Thymus (tissue), 11 donors: Measurements from ENCODE around the gene NAIF1. TPM values are rescaled to one million over a fixed set of nuclear protein-coding genes. Genes with fewer than 3 reads are reported as not detected.

Experiments
- DNase-seq, 9 donors: peaks; one replicate each; pipeline ENCODE4 v3.0.0-alpha.2; 2013; ENCODE audit warnings: low spot score in 9 of 9, low read depth in 6 of 9, missing footprints in 1 of 9
- H3K27ac ChIP-seq, 2 donors: one replicate each; pipeline ENCODE4 v1.5.1; 2013; ENCODE audit warnings: control low read depth in 1 of 2, low read depth in 1 of 2, low read length in 1 of 2, mild to moderate bottlenecking in 1 of 2, moderate library complexity in 1 of 2
- H3K27me3 ChIP-seq, 2 donors: one replicate each; pipeline ENCODE4 v1.5.1; 2013; ENCODE audit warnings: low read length in 1 of 2; ENCODE audit not compliant: control insufficient read depth in 2 of 2, insufficient read depth in 1 of 2
- H3K36me3 ChIP-seq, 2 donors: one replicate each; pipeline ENCODE4 v1.5.1; 2013; ENCODE audit warnings: low read length in 1 of 2, mild to moderate bottlenecking in 1 of 2, moderate library complexity in 1 of 2; ENCODE audit not compliant: control insufficient read depth in 2 of 2, insufficient read depth in 2 of 2
- H3K4me1 ChIP-seq, 2 donors: one replicate each; pipeline ENCODE4 v1.5.1; 2013; ENCODE audit warnings: low read length in 2 of 2; ENCODE audit not compliant: control insufficient read depth in 2 of 2, insufficient read depth in 2 of 2
- H3K4me3 ChIP-seq, 2 donors: one replicate each; pipeline ENCODE4 v1.5.1; 2013; ENCODE audit warnings: low read length in 2 of 2, control low read depth in 1 of 2, mild to moderate bottlenecking in 1 of 2
- H3K9me3 ChIP-seq, 2 donors: one replicate each; pipeline ENCODE4 v1.5.1; 2013; ENCODE audit warnings: low read length in 1 of 2, mild to moderate bottlenecking in 1 of 2; ENCODE audit not compliant: control insufficient read depth in 2 of 2, insufficient read depth in 1 of 2
- WGBS: extraction: QIAGEN DNeasy Blood & Tissue Kit; methylation state at CpG from one replicate; pipeline ENCODE4 v1.1.7; 2013; 5-methylcytosine and 5-hydroxymethylcytosine counted together
- polyA plus RNA-seq: library from polyadenylated mRNA; stranded (reverse); fragments of 200-250 nt; gene quantifications from one replicate; pipeline ENCODE4 v1.2.3, GENCODE V29; 2013
- total RNA-seq: library from RNA; stranded (reverse); fragments of 120-200 nt; gene quantifications from one replicate; pipeline ENCODE4 v1.2.4, GENCODE V29; 2013
- donor health status: healthy.

Gene NAIF1
- total and polyA plus RNA-seq, 2 donors, result 10.9 to 11.5 TPM

GRCh38 chr9:128056086-128056485 is 11.0 kb downstream of the NAIF1 start:
- Histone ChIP-seq H3K27ac (peak overlapping the region in 1 of 2 donors; percentile 25), H3K4me3 (no peak overlapping the region), H3K36me3 (peaks cover 0 to 2% of the 10 kb centered on the region in 2 donors), H3K4me1 (peaks cover 3 to 20% of the 10 kb centered on the region in 2 donors), H3K27me3 (no peaks in the 10 kb centered on the region), H3K9me3 (no peaks in the 10 kb centered on the region)
- no peak for DNase-seq
- WGBS, result 94% methylated on average over 3 of the region's 3 CpGs

GRCh38 chr9:128055344-128056040 is 11.6 kb downstream of the NAIF1 start:
- 83% methylated on average over 7 of the region's 7 CpGs for WGBS
- H3K4me3 ChIP-seq, result no peak overlapping the region
- peaks cover 0 to 14% of the 10 kb centered on the region in 2 donors for H3K4me1 ChIP-seq
- H3K36me3 ChIP-seq, result no peaks in the 10 kb centered on the region
- H3K27me3 ChIP-seq, result no peaks in the 10 kb centered on the region
- no peaks in the 10 kb centered on the region for H3K9me3 ChIP-seq
- peak overlapping the region in 1 of 2 donors; percentile 31 for H3K27ac ChIP-seq
- no peak for DNase-seq

GRCh38 chr9:128054087-128054486 is 13.0 kb downstream of the NAIF1 start:
- DNase-seq, result no peak
- no peak overlapping the region for H3K4me3 ChIP-seq
- H3K27ac ChIP-seq, result peak overlapping the region in 1 of 2 donors; percentile 8
- no peaks in the 10 kb centered on the region for H3K27me3 ChIP-seq
- no peaks in the 10 kb centered on the region for H3K36me3 ChIP-seq
- no peaks in the 10 kb centered on the region for H3K9me3 ChIP-seq
- WGBS, result 94% methylated on average over 3 of the region's 3 CpGs
- H3K4me1 ChIP-seq, result peaks cover 0 to 11% of the 10 kb centered on the region in 2 donors

GRCh38 chr9:128053560-128053959 is 13.6 kb downstream of the NAIF1 start:
- Histone ChIP-seq H3K36me3 (no peaks in the 10 kb centered on the region), H3K9me3 (no peaks in the 10 kb centered on the region), H3K27me3 (no peaks in the 10 kb centered on the region), H3K27ac (no peak overlapping the region), H3K4me1 (peaks cover 0 to 11% of the 10 kb centered on the region in 2 donors), H3K4me3 (no peak overlapping the region)
- DNase-seq, result no peak
- 96% methylated on average over 11 of the region's 11 CpGs for WGBS

- Histone ChIP-seq H3K4me3 (no peak overlapping the region), H3K4me1 (peaks cover 0 to 11% of the 10 kb centered on the region in 2 donors), H3K27me3 (no peaks in the 10 kb centered on the region), H3K36me3 (no peaks in the 10 kb centered on the region), H3K27ac (no peak overlapping the region), H3K9me3 (no peaks in the 10 kb centered on the region)
- WGBS, result 90% methylated on average over 15 of the region's 15 CpGs
- no peak for DNase-seq
These were observed 15.0 kb downstream of the NAIF1 start for GRCh38 chr9:128051932-128052709.

- no peak overlapping the region for H3K27ac ChIP-seq
- 67% methylated on average over 3 of the region's 3 CpGs for WGBS
- H3K4me3 ChIP-seq, result no peak overlapping the region
- no peaks in the 10 kb centered on the region for H3K4me1 ChIP-seq
- no peaks in the 10 kb centered on the region for H3K27me3 ChIP-seq
- H3K9me3 ChIP-seq, result no peaks in the 10 kb centered on the region
- H3K36me3 ChIP-seq, result no peaks in the 10 kb centered on the region
- DNase-seq, result no peak
These were observed 17.3 kb downstream of the NAIF1 start for GRCh38 chr9:128049843-128050242.

GRCh38 chr9:128048663-128049062 is 18.5 kb downstream of the NAIF1 start:
- no peak overlapping the region for H3K27ac ChIP-seq
- no peaks in the 10 kb centered on the region for H3K9me3 ChIP-seq
- H3K4me3 ChIP-seq, result no peak overlapping the region
- H3K36me3 ChIP-seq, result no peaks in the 10 kb centered on the region
- no peak for DNase-seq
- no peaks in the 10 kb centered on the region for H3K27me3 ChIP-seq
- no peaks in the 10 kb centered on the region for H3K4me1 ChIP-seq

DNA sequence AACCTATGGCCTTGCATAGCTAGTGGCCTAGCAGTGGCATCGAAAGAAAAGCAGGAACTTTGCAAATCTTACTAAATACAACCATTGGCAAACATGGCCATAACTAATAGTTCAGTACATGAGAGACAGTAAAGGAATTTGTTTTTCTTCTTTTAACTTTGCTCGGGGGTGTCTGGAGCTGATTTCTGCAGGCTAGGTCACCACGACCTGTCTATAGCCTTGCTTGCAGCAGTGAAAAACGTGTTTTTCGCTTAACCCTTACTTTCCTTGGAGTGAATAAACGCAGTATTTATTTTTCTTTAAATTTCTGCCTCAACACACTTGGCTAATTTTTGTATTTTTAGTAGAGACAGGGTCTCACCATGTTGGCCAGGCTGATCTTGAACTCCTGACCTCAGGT is 19.9 kb downstream of the NAIF1 start:
- H3K9me3 ChIP-seq, result no peaks in the 10 kb centered on the region
- H3K36me3 ChIP-seq, result no peaks in the 10 kb centered on the region
- no peak overlapping the region for H3K27ac ChIP-seq
- H3K27me3 ChIP-seq, result no peaks in the 10 kb centered on the region
- no peaks in the 10 kb centered on the region for H3K4me1 ChIP-seq
- 97% methylated on average over 6 of the region's 6 CpGs for WGBS
- DNase-seq, result no peak
- H3K4me3 ChIP-seq, result no peak overlapping the region

DNA sequence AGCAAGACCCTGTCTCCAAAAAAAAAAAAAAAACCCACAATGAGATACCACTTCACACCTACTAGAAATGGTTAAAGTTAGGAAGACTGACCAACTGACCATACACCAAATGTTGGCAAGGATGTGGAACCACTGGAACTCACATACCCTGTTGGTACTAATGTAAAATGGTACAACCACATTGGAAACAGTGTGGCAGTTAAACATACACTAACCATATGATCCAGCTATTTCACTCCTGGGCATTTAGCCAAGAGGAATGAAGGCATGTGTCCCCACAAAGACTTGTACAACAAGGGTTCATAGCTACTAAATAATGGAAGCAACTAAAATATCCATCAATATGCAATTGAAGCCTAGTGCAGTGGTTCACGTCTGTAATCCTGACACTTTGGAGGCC is 21.3 kb downstream of the NAIF1 start:
- H3K27me3 ChIP-seq, result no peaks in the 10 kb centered on the region
- DNase-seq, result no peak
- no peak overlapping the region for H3K27ac ChIP-seq
- WGBS, result 97% methylated on average over 1 of the region's 1 CpG
- no peaks in the 10 kb centered on the region for H3K9me3 ChIP-seq
- no peaks in the 10 kb centered on the region for H3K4me1 ChIP-seq
- no peaks in the 10 kb centered on the region for H3K36me3 ChIP-seq
- no peak overlapping the region for H3K4me3 ChIP-seq
